Measurements from ENCODE around the gene CHST8.

CHST8 gene

DNA sequence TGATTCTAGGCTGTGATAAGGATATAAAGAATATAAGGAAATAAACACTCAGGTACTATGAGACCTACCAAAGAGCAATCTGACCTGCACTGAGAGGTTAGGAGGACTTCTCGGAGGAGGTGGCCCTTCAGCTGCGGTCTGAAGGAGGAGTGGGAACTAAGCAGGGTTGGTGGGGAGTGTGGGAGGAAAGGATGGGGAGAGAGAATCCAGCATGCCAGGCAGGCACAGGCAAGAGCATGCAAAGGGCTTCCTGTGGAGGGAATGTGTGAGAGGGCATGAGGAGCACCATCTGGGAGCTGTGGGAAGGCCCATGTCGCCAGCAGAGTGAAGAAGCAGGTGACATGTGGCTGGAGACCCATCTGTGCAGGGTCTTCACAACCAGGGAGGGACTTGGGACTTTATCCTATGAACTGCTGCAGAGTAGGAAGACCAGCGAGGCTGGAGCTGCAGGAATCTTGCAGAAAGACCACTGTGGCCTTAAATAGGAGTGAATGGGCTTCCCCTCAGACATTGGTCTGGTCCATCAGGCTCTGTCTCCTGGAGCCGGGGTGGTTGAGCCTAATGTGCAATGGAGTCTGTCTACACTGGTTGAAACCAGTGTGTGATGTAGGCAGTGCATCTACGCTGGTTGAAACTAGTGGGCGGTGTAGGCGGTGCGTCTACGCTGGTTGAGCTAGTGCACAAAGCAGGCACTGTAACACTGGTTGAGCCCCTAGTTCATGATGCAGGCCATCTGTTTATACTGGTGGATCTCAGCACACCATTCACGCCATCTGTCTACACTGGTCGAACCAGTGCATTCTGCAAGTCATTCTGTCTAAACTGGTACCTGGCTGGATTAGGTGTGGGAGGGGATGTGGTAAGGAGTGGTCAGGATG, 6.4 kb downstream of the CHST8 start:
- H3K27ac ChIP-seq: no peak overlapping the region
- TF ChIP-seq, protein P1, sequence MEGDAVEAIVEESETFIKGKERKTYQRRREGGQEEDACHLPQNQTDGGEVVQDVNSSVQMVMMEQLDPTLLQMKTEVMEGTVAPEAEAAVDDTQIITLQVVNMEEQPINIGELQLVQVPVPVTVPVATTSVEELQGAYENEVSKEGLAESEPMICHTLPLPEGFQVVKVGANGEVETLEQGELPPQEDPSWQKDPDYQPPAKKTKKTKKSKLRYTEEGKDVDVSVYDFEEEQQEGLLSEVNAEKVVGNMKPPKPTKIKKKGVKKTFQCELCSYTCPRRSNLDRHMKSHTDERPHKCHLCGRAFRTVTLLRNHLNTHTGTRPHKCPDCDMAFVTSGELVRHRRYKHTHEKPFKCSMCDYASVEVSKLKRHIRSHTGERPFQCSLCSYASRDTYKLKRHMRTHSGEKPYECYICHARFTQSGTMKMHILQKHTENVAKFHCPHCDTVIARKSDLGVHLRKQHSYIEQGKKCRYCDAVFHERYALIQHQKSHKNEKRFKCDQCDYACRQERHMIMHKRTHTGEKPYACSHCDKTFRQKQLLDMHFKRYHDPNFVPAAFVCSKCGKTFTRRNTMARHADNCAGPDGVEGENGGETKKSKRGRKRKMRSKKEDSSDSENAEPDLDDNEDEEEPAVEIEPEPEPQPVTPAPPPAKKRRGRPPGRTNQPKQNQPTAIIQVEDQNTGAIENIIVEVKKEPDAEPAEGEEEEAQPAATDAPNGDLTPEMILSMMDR (conservative IDR thresholded peaks at IDR 0.05): no peak

DNA sequence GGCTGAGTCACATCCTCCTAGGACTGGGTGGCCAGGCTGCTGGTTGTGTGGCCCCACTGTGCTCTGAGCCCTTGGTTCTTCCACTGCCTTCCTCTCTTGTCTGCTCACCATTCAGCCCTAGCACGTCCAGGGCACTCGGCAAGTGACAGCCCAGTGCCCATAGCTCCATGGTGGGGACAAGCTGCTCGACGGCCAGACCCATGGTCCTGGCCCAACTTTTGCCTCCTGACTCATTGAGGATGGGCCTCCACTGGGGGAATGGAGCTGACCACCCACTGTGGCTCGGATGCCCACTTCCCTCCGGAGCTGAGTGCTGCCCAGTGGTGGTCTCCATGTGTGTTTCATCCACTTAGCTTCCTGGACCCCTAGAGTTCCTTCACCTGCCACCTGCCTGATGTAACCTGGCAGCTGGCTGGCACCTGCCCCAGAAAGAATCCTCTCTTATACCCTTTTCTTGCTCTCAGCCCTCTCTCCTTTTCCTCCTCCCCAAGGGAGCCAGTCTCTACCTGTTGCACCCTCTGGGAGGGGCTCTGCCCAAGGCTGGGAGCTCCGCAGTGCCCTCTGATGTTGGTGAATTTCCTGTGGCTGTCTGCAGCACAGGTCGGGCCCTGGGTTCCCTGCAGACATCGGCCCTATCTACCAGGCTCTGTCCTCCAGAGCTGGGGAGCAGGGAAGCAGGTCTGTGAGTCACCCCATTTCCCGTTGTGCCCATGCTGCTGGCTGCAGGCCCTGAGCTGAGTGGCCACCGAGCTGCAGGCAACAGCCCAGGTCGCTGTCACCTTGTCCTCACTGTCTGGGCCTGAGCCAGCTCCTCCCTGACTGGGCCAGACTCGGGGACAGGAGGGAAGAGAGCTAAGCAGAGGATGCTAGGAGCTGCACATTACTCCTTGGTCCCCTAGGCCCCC, 7.4 kb downstream of the CHST8 start:
- no peak overlapping the region for H3K27ac ChIP-seq
- TF ChIP-seq, protein P1 (conservative IDR thresholded peaks at IDR 0.05): no peak

DNA sequence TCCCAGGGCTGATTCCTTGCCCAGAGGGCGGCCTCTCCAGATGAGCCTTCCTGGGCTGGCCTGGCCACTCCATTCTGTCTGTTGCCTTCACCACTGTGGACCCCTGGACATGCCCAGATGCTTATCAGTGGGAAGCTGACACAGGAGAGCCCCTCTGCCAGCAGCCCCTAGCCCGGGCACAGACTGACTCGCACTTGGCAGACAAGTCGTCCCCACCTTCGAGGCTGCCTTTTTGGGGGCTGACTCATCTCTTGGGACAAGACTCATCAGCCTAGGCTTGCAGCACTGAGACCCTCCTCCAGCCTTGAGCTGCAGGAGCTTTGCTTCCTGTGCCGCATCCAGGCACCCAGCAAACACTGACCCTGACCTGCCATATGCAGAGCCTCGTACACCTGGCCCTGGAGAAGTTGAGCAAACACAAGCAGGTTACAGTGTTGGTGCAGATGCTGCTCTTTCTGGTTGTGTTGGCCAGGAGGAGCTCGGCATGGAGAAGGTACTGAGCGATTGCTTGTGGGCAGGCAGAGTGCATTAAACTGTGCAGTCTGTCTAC, 8.1 kb downstream of the CHST8 start:
- no peak overlapping the region for H3K27ac ChIP-seq
- TF ChIP-seq, protein P1 (conservative IDR thresholded peaks at IDR 0.05): no peak

DNA sequence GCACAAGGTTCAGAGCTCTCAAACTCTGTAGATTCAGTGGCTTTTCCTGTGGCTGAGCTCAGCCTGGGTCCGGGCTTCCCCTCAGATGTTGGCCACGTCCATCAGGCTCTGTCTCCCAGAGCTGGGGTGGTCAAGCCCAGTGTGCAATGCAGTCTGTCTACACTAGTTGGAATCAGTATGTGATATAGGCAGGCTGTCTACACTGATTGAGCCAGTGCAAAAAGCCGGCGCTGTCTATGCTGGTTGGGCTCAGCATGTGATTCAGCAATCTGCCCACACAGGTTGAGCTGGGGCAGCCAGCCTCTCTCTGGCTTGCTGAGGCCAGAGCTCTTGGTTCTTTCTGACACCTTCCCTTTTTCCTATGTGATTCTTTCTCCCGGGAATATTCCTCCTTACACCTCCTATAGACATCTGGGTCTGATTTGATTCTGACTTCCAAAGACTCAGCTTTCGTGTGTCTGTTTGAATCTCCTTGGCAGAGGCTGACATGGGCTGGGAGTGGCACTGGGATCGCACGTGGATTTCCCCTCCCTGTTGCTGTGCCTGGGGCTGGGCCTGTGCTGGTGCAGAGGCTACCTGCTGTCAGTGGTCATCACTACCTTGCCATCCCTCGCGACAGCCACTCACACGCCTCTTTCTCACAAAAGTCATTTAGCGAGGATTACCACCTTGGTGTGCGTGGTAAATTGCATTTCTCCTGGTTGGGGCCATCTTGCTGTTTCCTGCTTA, 9.3 kb downstream of the CHST8 start:
- TF ChIP-seq, protein P1 (conservative IDR thresholded peaks at IDR 0.05): no peak
- no peak overlapping the region for H3K27ac ChIP-seq

DNA sequence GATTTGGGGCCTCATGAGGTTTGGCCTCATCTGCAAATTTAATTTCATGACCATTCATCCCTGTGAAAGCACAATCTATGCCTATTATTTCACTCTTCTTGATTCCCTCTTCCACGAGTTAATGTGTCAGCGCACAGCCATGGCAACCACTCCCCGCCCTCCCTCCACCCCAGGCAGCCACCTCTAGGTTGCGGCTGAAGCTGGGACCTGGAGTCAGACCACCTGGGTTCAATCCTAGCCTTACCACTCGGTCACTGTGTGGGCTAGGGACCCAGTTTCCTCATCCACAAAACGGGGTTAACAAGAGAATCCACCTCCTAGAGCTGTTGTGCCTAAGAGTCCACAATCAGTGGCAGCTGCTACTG, 9.8 kb downstream of the CHST8 start:
- no peak overlapping the region for H3K27ac ChIP-seq
- TF ChIP-seq, protein P1 (conservative IDR thresholded peaks at IDR 0.05): no peak

DNA sequence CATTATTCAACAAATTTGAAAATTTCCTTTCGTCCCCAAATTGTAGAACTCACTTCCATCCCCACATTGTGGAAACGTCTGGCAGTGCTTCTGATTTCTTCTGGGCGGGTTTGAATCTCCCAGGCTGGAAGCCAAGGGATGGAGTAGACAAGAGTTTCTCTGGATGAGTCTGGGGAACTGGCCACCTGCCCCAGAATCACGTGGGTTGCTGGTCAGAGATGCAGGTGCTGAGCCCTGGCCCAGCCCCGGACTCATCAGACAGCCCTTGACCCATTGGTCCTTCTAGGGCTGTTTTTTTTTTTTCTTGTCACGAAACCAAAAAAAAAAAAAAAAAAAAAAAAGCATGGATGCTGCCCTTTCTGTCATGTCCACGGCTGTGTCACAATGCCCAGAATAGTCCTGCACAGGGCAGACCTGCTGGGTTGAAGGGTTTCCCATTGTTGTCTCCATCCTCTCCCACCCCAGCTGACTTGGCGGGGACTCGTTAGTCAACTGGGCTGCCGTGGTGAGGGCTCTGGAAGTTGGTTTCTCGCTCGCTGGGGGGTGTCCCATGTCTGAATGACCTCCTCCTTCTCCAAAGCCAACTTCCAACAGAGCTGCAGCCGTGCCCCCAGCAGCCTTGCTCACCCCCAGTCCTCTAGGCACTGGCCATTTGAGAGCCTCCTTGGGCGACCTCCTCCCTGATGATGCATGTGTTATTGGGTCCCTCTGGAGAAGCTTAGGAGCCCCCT, 12.8 kb downstream of the CHST8 start:
- TF ChIP-seq, protein P1 (conservative IDR thresholded peaks at IDR 0.05): no peak
- no peak overlapping the region for H3K27ac ChIP-seq
